D721Med (cell line): Measurements from ENCODE around the gene PTPRM.

ENCODE experiments used
- DNase-seq: peaks from one replicate; pipeline ENCODE4 v3.0.0; 2011; ENCODE audit warnings: low spot score; ENCODE audit not compliant: insufficient read length
- FAIRE-seq: peaks from 2 replicates; lab custom pipeline; 2011; peaks lifted over from hg19 to GRCh38; lab: Jason Lieb, UNC
- CTCF ChIP-seq: IDR thresholded peaks from 2 replicates; pipeline ENCODE4 v1.5.1; 2012; ENCODE audit warnings: mild to moderate bottlenecking, control low read depth; ENCODE audit not compliant: insufficient read depth; ENCODE audit errors: missing control alignments

The PTPRM gene

GRCh38 chr18:7775128-7775527, 208.0 kb downstream of the PTPRM start:
- no peak for TF ChIP-seq CTCF

GRCh38 chr18:7775843-7776242, 208.7 kb downstream of the PTPRM start:
- DNase-seq (no peak), FAIRE-seq (no peak)
- no peak for TF ChIP-seq CTCF

More at GRCh38 chr18:7775128-7775527, 208.0 kb downstream of the PTPRM start:
- DNase-seq (no peak), FAIRE-seq (peak; percentile 38)

- DNase-seq (no peak), FAIRE-seq (no peak)
- no peak for TF ChIP-seq CTCF
Observed at GRCh38 chr18:7778181-7778580, 211.1 kb downstream of the PTPRM start.

GRCh38 chr18:7779211-7779610, 212.1 kb downstream of the PTPRM start:
- DNase-seq: no peak
- no peak for TF ChIP-seq CTCF
- FAIRE-seq: no peak

- TF ChIP-seq CTCF: no peak
- DNase-seq: no peak
- no peak for FAIRE-seq
Observed at GRCh38 chr18:7784171-7784570, 217.1 kb downstream of the PTPRM start.

- FAIRE-seq (no peak), DNase-seq (no peak)
- no peak for TF ChIP-seq CTCF
Observed at GRCh38 chr18:7786569-7786968, 219.5 kb downstream of the PTPRM start.

- TF ChIP-seq CTCF: no peak
- FAIRE-seq (no peak), DNase-seq (no peak)
Observed at GRCh38 chr18:7787339-7787738, 220.2 kb downstream of the PTPRM start.
